HTR-8/SVneo (cell line): ENCODE data around the gene NTPCR.

Source experiments
- DNase-seq: peaks from one replicate; pipeline ENCODE4 v3.0.0; 2011; ENCODE audit warnings: low spot score, mixed read lengths; ENCODE audit not compliant: insufficient read length
- FAIRE-seq: peaks from 2 replicates; lab custom pipeline; 2011; peaks lifted over from hg19 to GRCh38; lab: Jason Lieb, UNC

Gene NTPCR

DNA sequence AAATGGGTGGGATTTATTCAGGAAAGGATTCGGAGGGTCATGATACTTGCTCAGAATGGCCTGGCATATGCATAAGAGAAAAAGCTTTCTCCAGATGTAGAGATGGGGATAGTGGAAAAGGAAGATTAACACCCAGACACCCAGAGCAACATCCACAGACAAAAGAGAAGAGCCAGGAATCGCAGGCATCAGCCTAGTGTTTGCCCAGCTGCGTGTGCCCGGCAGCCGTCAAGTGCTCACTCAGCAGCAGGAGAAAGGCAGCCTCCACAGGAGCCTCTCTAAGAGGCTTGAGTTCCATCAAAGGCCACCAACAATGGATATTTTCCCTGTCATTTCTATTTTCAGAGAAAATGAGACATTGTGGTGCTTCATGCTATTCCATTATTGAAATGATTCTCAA is 54.7 kb downstream of the NTPCR start:
- DNase-seq, result no peak
- no peak for FAIRE-seq

GRCh38 chr1:233005703-233006102 is 55.3 kb downstream of the NTPCR start:
- FAIRE-seq (peak; percentile 58), DNase-seq (peak; percentile 69)

DNA sequence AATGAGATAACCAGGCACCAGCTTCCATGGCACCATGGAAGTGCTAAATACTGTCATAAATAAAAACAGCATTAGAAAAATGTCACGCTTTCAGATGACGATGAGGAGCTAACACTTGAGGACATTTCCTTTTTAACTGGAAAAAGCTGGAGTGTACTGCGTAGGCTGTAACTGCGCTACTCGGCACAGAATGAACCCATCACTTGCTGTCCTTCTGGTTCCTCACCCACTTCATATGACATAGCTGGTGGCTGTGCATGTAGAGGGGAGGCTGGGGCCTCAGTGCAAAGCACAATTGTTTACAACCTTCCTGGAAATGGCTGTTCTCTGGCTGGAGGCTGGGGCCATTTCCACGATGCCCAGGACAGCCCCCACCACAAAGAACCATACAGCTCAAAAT is 55.7 kb downstream of the NTPCR start:
- DNase-seq, result no peak
- FAIRE-seq, result no peak

DNA sequence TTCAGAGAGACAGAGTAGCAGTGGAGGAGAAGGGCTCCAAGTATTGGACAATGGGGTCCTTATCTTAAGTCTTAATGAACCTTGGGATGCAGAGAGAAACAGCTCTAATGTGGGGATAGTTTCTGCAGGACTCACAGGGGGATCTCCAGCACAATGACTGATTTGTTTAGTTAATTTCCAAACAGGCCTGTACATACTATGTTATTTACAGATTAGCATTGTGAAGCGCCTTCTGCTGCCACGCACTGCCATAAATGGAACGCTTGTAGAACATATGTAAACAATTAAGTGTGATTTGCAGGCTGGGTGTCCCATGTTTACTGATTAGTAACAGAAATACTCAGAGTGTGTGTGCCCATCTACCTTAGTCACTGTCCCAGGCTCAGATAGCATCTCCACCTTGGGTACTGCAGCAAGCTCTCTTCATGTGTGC is 56.1 kb downstream of the NTPCR start:
- DNase-seq (no peak), FAIRE-seq (no peak)

DNA sequence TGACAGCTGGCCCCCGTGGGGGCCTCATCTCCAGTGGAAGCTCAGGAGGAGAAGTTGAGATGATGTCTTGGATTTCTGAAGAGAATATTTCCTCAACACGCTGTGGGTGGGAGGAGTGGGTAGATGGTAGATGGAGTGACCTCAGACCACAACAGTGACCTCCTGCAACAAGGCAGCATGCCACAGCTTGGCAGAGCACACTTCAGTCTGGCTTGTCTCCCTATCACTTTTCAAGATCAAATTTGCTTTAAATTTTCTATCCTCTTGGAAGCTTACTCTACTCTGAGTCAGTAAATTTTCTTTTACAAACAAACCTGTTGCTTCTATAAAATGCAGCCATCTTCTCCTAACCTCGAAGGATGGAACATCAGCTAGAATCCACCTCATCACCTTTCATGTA is 59.7 kb downstream of the NTPCR start:
- FAIRE-seq, result peak; percentile 78
- DNase-seq, result no peak

GRCh38 chr1:233012021-233012420 is 61.6 kb downstream of the NTPCR start:
- DNase-seq, result no peak
- FAIRE-seq, result no peak

DNA sequence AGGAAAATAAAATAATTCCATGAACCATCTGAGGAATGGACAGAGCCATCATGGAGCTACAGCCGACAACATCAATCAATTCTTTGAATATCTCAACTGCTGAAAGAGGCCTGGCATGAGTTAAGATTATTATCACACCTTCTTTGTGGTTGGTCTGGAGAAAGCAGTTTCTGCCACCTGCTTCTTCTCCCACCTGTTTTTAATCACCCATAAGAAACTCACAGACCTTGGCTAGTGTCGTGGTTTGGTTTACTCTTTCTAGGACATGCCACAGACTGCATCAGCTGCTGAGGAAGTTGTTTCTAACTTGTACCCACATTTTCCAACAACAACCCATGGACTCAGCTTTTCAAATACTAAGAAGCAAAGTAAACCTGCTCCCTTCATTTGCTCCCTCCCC is 65.6 kb downstream of the NTPCR start:
- DNase-seq, result no peak
- FAIRE-seq, result no peak

DNA sequence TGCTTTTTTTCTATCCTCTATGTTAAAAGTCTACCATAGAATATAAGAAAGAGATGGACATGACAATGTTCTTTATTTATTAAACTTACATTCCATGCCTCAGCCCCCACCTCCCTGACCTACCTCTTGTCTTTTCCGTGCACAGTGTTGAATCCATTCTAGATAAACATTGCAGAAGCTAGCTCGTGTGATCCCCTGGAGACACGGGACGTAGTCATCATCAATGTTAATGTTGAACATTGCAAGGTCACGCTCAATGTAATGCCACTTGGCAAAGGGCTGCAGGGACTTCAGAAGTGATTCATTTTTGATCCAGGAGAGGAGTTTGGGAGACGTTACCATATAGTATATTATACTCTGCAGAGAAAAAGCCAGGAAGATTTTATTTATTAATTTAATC is 66.4 kb downstream of the NTPCR start:
- no peak for FAIRE-seq
- DNase-seq, result no peak

GRCh38 chr1:233019083-233019482 is 68.7 kb downstream of the NTPCR start:
- FAIRE-seq (no peak), DNase-seq (no peak)

DNA sequence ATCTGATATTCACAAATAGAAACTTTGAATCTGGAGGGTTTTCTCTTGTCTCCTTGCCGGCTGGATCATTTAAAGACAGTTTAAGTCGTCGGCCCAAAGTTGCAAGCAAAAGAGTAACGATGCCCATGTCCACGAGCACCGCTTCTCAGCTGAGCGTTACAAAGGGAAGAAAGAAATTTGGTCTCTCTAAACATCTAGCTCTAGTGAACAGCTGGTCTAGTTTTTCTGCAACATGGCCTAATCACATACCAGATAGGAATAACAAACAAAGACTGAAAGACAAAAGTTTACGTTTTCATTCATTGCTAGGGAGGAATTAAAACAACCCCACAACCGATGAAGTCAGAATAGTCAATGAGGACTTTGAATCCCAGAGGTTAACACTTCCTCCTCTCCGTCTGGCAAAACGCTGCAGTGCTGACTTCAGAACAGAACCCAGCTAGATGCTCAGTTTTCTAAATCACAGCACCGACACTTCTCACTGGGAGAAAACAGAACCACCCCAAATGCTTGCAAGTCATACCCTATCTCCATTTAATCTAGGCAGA is 69.4 kb downstream of the NTPCR start:
- DNase-seq (no peak), FAIRE-seq (no peak)

DNA sequence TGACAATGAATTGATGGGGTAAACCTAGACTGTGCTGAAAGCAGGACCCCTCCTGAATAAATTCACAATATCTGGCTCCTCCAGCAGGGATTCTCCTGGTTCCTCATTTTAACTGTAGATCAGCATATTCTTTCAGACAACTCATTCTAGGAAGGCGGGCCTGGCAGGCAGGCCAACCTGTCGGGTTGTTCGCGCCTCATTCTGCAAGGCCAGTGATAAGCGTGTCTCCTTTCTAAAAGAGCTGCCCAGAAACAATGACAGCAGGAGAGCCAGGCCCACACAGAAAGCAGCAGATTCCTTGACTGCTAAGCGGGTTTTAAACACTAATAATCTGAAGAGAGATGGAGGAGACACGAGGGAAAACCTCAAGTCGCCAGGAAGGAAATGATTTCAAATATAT is 70.0 kb downstream of the NTPCR start:
- FAIRE-seq, result no peak

DNA sequence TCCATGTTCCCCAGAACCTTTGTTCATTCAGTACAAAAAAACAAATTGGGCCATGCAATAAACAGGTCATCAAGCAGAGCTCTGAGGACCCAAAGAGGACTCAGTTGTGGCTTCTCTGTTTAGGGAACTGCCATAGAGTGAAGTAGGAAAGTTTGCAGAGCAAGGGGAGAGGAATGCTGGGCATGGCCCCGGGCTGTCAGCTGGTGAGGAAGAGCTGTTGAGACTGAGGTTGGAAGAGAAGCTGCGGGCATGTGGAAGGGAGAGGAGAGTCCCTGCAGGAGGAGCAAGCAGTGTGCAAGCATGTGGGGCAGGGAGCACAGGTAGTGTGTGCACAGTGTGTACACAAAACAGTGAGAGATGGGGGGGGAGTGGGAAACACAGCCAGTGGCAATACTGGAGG is 71.8 kb downstream of the NTPCR start:
- no peak for DNase-seq
- FAIRE-seq, result no peak

More for the DNA sequence above, 70.0 kb downstream of the NTPCR start:
- DNase-seq, result no peak

- FAIRE-seq (no peak), DNase-seq (no peak)
These were observed 73.8 kb downstream of the NTPCR start for GRCh38 chr1:233024199-233024598.

DNA sequence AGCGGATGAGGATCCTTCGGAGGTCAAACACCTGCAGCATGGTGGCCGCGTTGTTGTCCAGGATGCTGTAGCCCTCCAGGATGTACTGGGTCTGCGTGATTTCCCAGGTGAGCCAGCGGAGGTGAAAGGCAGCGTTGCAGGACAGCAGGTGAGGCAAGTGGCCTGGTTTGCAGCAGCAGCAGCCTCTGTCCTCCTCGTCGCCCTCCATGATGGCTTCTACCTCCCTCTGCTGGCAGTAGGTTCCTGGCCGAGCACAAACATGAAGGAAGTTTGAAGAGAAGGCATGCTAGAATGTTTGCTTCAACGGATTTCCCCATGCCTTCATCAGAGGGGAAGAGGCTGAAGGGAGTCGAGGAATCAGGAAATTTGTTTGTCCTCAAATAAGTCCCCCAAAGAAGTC is 74.7 kb downstream of the NTPCR start:
- peak; percentile 50 for DNase-seq

DNA sequence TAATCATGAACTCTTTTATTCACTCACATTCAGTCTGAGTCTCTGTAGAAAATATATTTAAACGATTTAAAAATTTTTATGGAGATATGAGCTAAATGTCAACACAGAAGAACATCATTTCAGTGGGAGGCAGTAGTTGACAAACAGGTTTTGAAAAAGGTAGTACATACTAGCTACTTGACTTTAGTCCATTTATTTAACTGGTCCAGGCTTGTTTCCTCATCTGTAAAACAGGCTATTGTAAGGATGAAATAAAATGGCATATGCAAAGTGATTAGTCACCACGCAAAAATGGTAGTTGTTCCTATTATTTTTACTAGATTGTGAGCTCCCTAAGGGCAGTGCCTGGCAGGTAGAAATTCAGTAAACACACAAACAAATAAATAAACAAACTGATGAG is 75.2 kb downstream of the NTPCR start:
- DNase-seq, result no peak
- FAIRE-seq, result no peak

More for the DNA sequence above, 74.7 kb downstream of the NTPCR start:
- peak; percentile 16 for FAIRE-seq

DNA sequence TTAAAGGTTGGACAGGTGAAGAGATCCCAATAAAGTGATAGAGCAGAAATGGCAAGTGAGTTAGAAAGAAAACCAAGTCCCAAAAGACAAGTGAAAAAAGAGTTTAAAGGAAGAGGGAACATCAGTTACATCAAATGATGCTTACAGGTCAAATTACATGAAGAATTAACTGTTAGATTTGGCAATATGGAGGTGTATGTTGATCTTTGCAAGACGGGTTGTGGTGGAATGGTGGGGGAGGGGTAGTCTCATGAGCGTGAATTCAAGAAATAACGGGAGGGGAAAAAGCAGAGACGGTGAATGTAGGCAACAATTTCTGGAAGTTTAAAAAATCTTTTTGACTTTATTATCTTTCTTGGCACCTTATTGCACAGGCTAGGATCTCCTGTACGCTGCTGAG is 76.6 kb downstream of the NTPCR start:
- DNase-seq (no peak), FAIRE-seq (no peak)

DNA sequence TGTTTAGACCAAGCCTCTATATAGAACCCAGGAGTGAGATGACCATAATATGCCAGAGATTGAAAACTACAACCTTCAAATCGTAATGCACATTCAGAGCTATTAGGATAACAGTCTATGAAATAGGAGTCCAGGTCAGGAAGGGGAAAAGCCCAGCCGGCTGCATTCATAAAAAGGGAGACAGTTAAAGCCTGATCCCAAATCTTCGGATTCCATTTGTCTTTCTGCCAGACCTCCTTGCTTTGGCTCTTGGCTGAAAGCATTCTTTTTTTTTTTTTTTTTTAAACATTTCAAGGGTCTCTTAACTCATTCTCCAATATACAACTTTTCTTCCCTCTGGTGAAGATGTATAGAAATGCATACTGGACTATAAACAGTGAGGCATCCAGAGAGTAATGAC is 81.1 kb downstream of the NTPCR start:
- DNase-seq (no peak), FAIRE-seq (no peak)

DNA sequence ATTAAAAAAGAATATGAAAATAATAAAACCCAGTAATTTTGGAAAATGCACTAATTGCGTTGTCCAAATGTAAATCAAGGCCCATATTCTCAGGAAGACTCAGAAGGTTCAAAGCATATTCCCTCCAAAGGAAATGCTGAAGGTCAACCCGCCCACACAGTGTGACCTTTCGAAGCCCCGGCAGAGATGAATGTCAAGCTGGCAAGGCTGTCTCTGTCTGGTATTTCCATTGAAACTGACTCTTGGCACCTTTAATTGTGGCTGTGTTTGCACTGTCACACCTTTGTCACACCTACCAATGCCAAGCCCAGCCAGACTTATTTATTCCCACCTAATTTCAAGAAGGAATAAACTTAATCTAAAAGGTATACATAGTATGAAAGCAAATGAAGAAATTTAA is 82.5 kb downstream of the NTPCR start:
- FAIRE-seq, result no peak

GRCh38 chr1:233033361-233033760 is 83.0 kb downstream of the NTPCR start:
- DNase-seq, result no peak

More for the DNA sequence above, 82.5 kb downstream of the NTPCR start:
- DNase-seq, result no peak

More at GRCh38 chr1:233033361-233033760, 83.0 kb downstream of the NTPCR start:
- no peak for FAIRE-seq
